Measurements from ENCODE around the gene GPR137C. TPM values are rescaled to one million over a fixed set of nuclear protein-coding genes. Genes with fewer than 3 reads are reported as not detected.
"Not testable (repeated sequence)": the region's sequence is repeated elsewhere in the genome, so short reads cannot be mapped to it uniquely, and the experiment has no call there.

GPR137C gene
- total RNA-seq, 1 donor from 2014 or later: 0.47 TPM

GRCh38 chr14:52558688-52559087 is 6.1 kb downstream of the GPR137C start:
- intact Hi-C loops (cut with micrococcal nuclease): loop anchor here (10.0 kb wide), 4 partner anchors 396 to 1464 kb away; partner anchors contain the start of genes FERMT2 and TRIM9

DNA sequence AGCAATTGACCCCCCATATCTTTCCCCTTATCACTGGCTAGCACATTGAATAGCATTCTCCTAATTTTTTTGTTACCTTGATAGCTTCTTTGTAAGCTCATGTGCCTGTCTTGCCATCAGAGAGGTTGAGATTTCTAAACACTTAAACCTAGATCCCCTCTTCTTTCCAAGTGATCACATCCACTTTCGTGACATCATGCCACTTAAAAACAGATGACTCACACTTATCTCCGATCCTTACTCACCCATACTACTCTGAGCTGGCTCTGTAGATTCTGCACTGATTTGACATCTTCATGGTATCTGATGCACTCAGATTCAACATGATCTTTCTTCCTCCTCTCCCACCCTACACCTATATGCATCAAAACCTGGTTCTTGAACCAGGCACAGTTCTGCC is 10.5 kb downstream of the GPR137C start:
- intact Hi-C loops (cut with micrococcal nuclease): no loop called here

DNA sequence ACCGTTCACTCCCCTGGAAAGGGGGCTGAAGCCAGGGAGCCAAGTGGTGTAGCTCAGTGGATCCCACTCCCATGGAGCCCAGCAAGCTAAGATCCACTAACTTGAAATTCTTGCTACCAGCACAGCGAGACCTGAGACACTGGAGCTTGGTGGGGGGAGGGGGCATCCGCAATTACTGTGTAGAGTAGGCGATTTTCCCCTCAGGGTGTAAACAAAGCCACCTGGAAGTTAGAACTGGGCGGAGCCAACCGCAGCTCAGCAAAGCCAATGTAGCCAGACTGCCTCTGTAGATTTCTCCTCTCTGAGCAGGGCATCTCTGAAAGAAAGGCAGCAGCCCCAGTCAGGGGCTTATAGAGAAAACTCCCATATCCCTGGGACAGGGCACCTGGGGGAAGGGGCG is 15.8 kb downstream of the GPR137C start:
- intact Hi-C loops (cut with micrococcal nuclease): not testable (repeated sequence)

DNA sequence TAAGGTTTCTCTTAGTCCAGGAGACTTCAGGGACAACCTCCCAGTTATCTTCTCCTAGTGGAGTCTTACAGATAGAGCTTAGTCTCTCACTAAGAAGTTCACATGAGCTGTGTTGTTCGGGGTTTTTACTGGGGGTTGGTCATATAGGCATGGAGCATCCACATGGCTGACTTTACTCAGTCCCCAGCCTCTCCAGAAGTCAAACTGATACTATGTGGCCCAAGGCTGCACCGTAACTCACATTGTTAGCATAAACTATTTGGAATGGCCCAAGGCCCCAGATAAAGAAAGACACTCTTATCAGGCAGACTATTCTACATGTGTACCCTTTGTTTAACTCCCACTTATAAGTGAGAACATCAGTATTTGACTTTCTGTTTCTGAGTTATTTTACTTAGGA is 23.2 kb downstream of the GPR137C start:
- intact Hi-C loops (cut with micrococcal nuclease): no loop called here

- intact Hi-C loops (cut with micrococcal nuclease): no loop called here
Measured at GRCh38 chr14:52583544-52583943, 30.9 kb downstream of the GPR137C start.

DNA sequence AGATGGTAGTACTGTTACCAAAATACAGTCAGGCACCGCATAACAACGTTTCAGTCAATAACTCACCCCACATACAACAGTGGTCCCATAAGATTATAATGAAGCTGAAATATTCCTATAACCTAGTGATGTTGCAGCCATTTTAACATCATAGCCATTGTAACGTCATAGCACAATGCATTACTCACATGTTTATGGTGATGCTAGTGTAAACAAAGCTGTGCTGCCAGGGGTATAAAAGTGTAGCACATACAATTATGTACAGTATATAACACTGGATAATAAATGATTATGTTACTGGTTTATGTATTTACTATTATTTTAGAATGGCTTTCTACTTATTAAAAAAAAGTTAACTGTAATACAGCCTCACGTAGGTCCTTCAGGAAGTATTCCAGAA is 37.0 kb downstream of the GPR137C start:
- intact Hi-C loops (cut with micrococcal nuclease): no loop called here

- intact Hi-C loops (cut with micrococcal nuclease): no loop called here
Measured at GRCh38 chr14:52590318-52590717, 37.7 kb downstream of the GPR137C start.

DNA sequence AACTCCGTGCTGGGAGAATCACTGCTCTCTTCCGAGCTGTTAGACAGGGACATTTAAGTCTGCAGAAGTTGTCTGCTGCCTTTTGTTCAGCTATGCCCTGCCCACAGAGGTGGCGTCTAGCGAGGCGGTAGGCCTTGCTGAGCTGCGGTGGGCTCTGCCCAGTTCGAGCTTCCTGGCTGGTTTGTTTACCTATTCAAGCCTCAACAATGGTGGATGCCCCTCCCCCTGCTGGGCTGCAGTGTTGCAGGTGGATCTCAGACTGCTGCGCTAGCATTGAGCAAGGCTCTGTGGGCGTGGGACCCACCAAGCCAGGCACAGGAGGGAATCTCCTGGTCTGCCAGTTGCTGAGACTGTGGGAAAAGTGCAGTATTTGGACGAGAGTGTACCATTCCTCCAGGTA is 43.7 kb downstream of the GPR137C start:
- intact Hi-C loops (cut with micrococcal nuclease): no loop called here

DNA sequence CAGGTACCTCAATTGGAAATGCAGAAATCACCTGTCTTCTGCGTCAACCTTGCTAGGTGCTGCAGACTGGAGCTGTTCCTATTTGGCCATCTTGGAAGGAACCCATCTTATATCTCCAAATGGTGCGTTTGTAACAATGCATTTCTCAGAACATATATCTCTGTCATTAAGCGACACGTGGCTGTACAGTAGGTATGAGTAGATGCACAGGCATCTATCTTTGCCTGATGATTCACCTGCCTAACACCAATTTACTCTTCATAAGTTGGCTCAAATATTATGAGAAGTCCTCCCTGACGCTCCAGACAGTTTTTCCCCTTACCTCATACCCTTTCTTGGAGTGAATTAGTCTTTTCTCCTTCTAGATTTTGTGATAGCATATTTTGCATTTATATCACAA is 44.2 kb downstream of the GPR137C start:
- intact Hi-C loops (cut with micrococcal nuclease): no loop called here

GRCh38 chr14:52598568-52598967 is 45.9 kb downstream of the GPR137C start:
- intact Hi-C loops (cut with micrococcal nuclease): no loop called here

GRCh38 chr14:52599974-52600373 is 47.3 kb downstream of the GPR137C start:
- intact Hi-C loops (cut with micrococcal nuclease): no loop called here

GRCh38 chr14:52602131-52602530 is 49.5 kb downstream of the GPR137C start:
- intact Hi-C loops (cut with micrococcal nuclease): no loop called here

DNA sequence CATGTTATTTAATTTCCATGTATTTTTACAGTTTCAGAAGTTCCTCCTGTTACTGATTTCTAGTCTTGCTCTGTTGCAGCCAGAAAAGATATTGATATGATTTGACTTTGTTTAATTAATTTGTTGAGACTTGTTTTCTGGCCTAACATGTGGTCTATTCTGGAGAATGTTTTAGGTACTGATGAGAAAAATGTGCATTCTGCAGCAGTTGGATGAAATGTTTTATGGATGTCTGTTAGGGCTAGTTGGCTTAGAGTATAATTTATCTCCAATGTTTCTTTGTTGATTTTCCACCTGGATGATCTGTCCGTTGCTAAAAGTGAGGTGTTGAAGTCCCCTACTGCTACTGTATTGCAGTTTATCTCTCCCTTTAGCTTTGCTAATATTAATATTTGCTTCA is 54.4 kb downstream of the GPR137C start:
- intact Hi-C loops (cut with micrococcal nuclease): no loop called here

DNA sequence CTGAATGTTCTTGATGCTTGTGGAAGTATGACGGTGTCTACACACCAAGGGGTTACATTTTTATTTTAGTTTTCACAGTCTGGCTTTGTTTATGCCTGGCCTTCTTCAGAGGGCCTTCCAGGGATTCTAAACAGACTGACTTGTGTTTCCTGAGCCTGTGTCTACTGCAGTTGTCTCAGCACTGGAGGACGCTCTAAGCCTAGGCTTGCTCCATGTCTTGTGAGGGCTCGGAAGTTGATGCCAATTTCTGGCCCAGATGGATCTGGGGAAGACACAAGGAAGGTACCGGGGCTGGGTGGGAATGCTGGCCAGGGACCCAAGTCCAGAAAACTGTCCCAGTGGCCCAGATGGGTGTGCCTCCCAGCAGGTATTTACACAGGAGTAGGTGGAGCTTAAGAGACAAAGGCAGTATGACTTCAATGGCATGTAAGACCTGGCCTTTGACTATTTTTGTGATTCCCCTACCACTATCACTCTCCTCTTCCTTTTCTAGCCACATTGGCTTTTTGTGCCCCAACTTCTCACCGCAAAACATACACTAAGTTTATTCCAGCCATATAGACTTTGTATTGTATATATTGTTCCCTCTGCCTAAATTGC is 56.9 kb downstream of the GPR137C start:
- intact Hi-C loops (cut with micrococcal nuclease): no loop called here

DNA sequence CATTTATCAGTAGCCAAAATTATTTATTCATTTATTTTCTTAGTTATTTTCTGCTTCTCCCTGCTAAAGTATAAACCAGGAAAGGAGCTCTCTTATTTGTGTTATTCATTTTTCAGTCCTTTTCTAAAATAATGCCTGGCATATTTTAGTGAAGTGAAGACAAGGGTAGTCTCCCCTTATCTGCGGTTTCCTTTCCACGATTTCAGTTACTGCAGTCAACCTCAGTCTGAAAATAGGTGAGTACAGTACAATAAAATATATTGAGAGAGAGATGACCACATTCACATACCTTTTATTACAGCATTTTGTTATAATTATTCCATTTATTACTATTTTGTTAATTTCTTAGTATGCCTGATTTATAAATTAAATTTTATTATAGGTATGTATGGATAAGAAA is 57.6 kb downstream of the GPR137C start:
- intact Hi-C loops (cut with micrococcal nuclease): no loop called here

DNA sequence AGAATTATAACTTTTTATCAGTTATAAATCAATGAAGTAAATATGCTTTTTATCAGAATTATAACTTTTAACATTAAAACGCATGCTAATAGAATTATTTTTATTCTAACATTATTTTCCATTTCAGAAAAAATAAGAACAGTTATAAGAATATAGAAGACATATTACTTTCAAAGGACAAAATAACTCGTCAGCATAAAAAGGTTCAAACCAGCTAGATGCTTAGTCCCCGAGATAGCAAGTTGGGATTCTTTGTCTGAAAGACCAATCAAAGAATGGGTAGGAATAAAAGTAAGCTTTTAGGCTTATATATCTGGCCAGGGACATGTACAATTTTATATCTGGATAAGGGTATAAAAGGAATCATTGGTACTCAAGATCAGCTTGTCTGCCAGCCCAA is 66.0 kb downstream of the GPR137C start:
- intact Hi-C loops (cut with micrococcal nuclease): no loop called here

- intact Hi-C loops (cut with micrococcal nuclease): no loop called here
Measured at GRCh38 chr14:52619687-52620086, 67.1 kb downstream of the GPR137C start.

GRCh38 chr14:52640137-52640536 is 87.5 kb downstream of the GPR137C start:
- intact Hi-C loops (cut with micrococcal nuclease): no loop called here

DNA sequence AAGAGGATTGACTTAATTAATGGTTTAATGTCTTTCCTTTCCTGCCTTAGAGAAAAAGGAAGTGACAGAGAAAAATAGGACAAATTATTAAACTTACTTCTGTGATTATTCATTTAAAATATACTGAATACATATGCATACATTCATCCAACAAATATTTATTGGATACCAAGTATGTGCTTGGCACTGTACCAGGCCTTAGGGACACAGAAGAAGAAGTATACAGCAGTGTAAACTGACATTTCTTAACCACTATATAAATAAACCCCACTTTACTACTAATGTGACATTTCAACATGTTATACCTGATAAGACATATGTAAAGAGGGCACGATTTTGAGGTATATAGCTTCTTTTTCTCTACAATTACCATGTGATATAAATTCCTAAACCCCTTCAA is 89.1 kb downstream of the GPR137C start:
- intact Hi-C loops (cut with micrococcal nuclease): no loop called here

- intact Hi-C loops (cut with micrococcal nuclease): no loop called here
Measured at GRCh38 chr14:52649511-52649910, 96.9 kb downstream of the GPR137C start.

GRCh38 chr14:52650774-52651173 is 98.1 kb downstream of the GPR137C start:
- intact Hi-C loops (cut with micrococcal nuclease): loop anchor here (5.0 to 10.0 kb wide), 2 partner anchors 98 to 656 kb away; partner anchors contain the start of genes GPR137C and TXNDC16

- intact Hi-C loops (cut with micrococcal nuclease): loop anchor here (10.0 kb wide), 1 partner anchor 662 kb away; no protein-coding TSS in a partner anchor
Measured at GRCh38 chr14:52656905-52657304, 104.3 kb downstream of the GPR137C start.

- intact Hi-C loops (cut with micrococcal nuclease): no loop called here
Measured at GRCh38 chr14:52660325-52660724, 107.7 kb downstream of the GPR137C start.

- intact Hi-C loops (cut with micrococcal nuclease): no loop called here
Measured at GRCh38 chr14:52660832-52661231, 108.2 kb downstream of the GPR137C start.

Data from T-helper 1 cell treated with Interleukin-12 subunit alpha and Interleukin-12 subunit beta and Interleukin-4 antibody, amounts not matched to agents 30 ng/mL and 1 ng/mL, for 36 hours (primary cell).